H1 (cell line): ENCODE results near the gene ADGRB2. TPM values are rescaled to one million over a fixed set of nuclear protein-coding genes. Genes with fewer than 3 reads are reported as not detected.
A peak's percentile ranks its signal among the peaks of the same experiment; 100 is the strongest.

Source experiments
- CTCF ChIA-PET: fragments of 300-600 bp; sonication (Branson Sonifier 250); formaldehyde crosslinking; loops from one replicate; lab custom pipeline; 2021; ENCODE audit not compliant: partially characterized antibody; lab: Charles Lee
- POLR2A ChIA-PET: fragments of 300-600 bp; sonication (Branson Sonifier 250); formaldehyde crosslinking; loops from one replicate; lab custom pipeline; 2021; ENCODE audit warnings: inconsistent platforms; ENCODE audit not compliant: partially characterized antibody; lab: Charles Lee
- DNase-seq, 2 experiments: peaks; one replicate each; pipeline versions ENCODE4 v3.0.0 to v3.0.0-alpha.2; 2010 to 2022; ENCODE audit warnings: low spot score in 2 of 2, low read depth in 1 of 2, mixed read lengths in 1 of 2
- FAIRE-seq: peaks from 2 replicates; lab custom pipeline; 2011; peaks lifted over from hg19 to GRCh38; lab: Jason Lieb, UNC
- H2AFZ ChIP-seq: 2 replicates; pipeline ENCODE4 v1.8.1; 2012; ENCODE audit warnings: low read length, inconsistent platforms
- H2AK5ac ChIP-seq: 2 replicates; pipeline ENCODE4 v1.6.1; 2013; ENCODE audit warnings: low read depth, low read length
- H2BK120ac ChIP-seq: replicated peaks from 2 replicates; pipeline ENCODE3; 2013; ENCODE audit warnings: low read depth, low read length, inconsistent platforms
- H2BK12ac ChIP-seq: 2 replicates; pipeline ENCODE4 v1.6.1; 2013; ENCODE audit warnings: low read depth, low read length
- H2BK15ac ChIP-seq: 2 replicates; pipeline ENCODE4 v1.6.1; 2013; ENCODE audit warnings: low read length
- H2BK20ac ChIP-seq: 2 replicates; pipeline ENCODE4 v1.6.1; 2013; ENCODE audit warnings: low read length
- H2BK5ac ChIP-seq: 2 replicates; pipeline ENCODE4 v1.6.1; 2013; ENCODE audit warnings: low read depth, low read length
- H3K14ac ChIP-seq: 2 replicates; pipeline ENCODE4 v1.6.1; 2013; ENCODE audit warnings: inconsistent platforms; ENCODE audit not compliant: insufficient read length
- H3K18ac ChIP-seq: 2 replicates; pipeline ENCODE4 v1.6.1; 2013; ENCODE audit warnings: low read length; ENCODE audit errors: extremely low read depth
- H3K23ac ChIP-seq: 2 replicates; pipeline ENCODE4 v1.6.1; 2013; ENCODE audit warnings: inconsistent platforms; ENCODE audit not compliant: insufficient read length
- H3K23me2 ChIP-seq: 2 replicates; pipeline ENCODE4 v1.6.1; 2013; ENCODE audit warnings: low read depth, low read length
- H3K27ac ChIP-seq: 2 replicates; pipeline ENCODE4 v1.6.1; 2011; ENCODE audit warnings: low read depth, low read length, inconsistent platforms
- H3K27me3 ChIP-seq, 4 experiments: replicated peaks in 1 of 4; 1 replicate in 1 of 4; 2 replicates in 3 of 4; pipeline versions ENCODE4 v1.6.1 to v1.8.1; 2011 to 2013; ENCODE audit warnings: low read length in 3 of 4, mild to moderate bottlenecking in 3 of 4, inconsistent platforms in 2 of 4, mixed read lengths in 2 of 4, moderate library complexity in 1 of 4; ENCODE audit not compliant: control insufficient read depth in 3 of 4, insufficient read depth in 3 of 4; ENCODE audit errors: extremely low read depth in 1 of 4
- H3K36me3 ChIP-seq, 4 experiments: 2 replicates each; pipeline versions ENCODE4 v1.6.1 to v1.8.1; 2011 to 2013; ENCODE audit warnings: mild to moderate bottlenecking in 4 of 4, low read length in 3 of 4, moderate library complexity in 2 of 4, control low read depth in 1 of 4, inconsistent platforms in 1 of 4; ENCODE audit not compliant: insufficient read depth in 4 of 4, control insufficient read depth in 2 of 4
- H3K4ac ChIP-seq: replicated peaks from 2 replicates; pipeline ENCODE3; 2013; ENCODE audit warnings: low read length, low read depth, mixed read lengths, inconsistent platforms; ENCODE audit not compliant: insufficient read length
- H3K4me1 ChIP-seq, 4 experiments: replicated peaks in 1 of 4; 1 replicate in 1 of 4; 2 replicates in 3 of 4; pipeline versions ENCODE4 v1.6.1 to v1.8.1; 2011 to 2013; ENCODE audit warnings: low read length in 3 of 4, inconsistent platforms in 2 of 4, mixed read lengths in 1 of 4; ENCODE audit not compliant: insufficient read depth in 4 of 4, control insufficient read depth in 3 of 4
- H3K4me2 ChIP-seq, 2 experiments: 2 replicates each; pipeline versions ENCODE4 v1.6.1 to v1.8.1; 2011 to 2013; ENCODE audit warnings: low read depth in 2 of 2, low read length in 2 of 2, control low read depth in 1 of 2, inconsistent platforms in 1 of 2, mild to moderate bottlenecking in 1 of 2; ENCODE audit not compliant: insufficient read depth in 1 of 2
- H3K4me3 ChIP-seq, 4 experiments: fragments of 200-600, 300-600 bp in 1 of 4; sonication (generic), shearing (Covaris generic), sonication (Bioruptor Twin) in 1 of 4; 2 replicates each; pipeline versions ENCODE4 v1.5.1 to v1.8.1; 2011 to 2016; ENCODE audit warnings: low read length in 4 of 4, low read depth in 3 of 4, control low read depth in 2 of 4, inconsistent platforms in 2 of 4, mild to moderate bottlenecking in 2 of 4, mixed read lengths in 1 of 4, moderate library complexity in 1 of 4; ENCODE audit not compliant: insufficient read depth in 2 of 4; ENCODE audit errors: extremely low read depth in 1 of 4
- H3K56ac ChIP-seq: replicated peaks from 2 replicates; pipeline ENCODE3; 2013; ENCODE audit warnings: low read depth, mild to moderate bottlenecking, mixed read lengths, low read length, inconsistent platforms; ENCODE audit not compliant: insufficient read length
- H3K79me1 ChIP-seq: 2 replicates; pipeline ENCODE4 v1.6.1; 2013; ENCODE audit warnings: low read depth, low read length, control low read depth
- H3K79me2 ChIP-seq, 2 experiments: 2 replicates each; pipeline versions ENCODE4 v1.6.1 to v1.8.1; 2012 to 2013; ENCODE audit warnings: low read length in 2 of 2, mild to moderate bottlenecking in 2 of 2, inconsistent platforms in 1 of 2; ENCODE audit not compliant: insufficient read depth in 2 of 2, control insufficient read depth in 1 of 2
- H3K9ac ChIP-seq, 4 experiments: replicated peaks in 1 of 4; 1 replicate in 1 of 4; 2 replicates in 3 of 4; pipeline versions ENCODE4 v1.6.1 to v1.8.1; 2011 to 2013; ENCODE audit warnings: low read depth in 3 of 4, low read length in 3 of 4, control low read depth in 2 of 4, mild to moderate bottlenecking in 2 of 4, moderate library complexity in 2 of 4, inconsistent platforms in 1 of 4; ENCODE audit errors: extremely low read depth in 1 of 4
- H3K9me3 ChIP-seq, 2 experiments: 2 replicates each; pipeline versions ENCODE4 v1.6.1 to v1.8.1; 2012 to 2013; ENCODE audit warnings: mild to moderate bottlenecking in 2 of 2, moderate library complexity in 2 of 2, control low read depth in 1 of 2, inconsistent platforms in 1 of 2, low read depth in 1 of 2, low read length in 1 of 2, mixed read lengths in 1 of 2; ENCODE audit not compliant: insufficient read depth in 2 of 2
- H4K20me1 ChIP-seq, 2 experiments: replicated peaks in 1 of 2; 2 replicates each; pipeline versions ENCODE3 to v1.8.1; 2011 to 2013; ENCODE audit warnings: inconsistent platforms in 2 of 2, low read length in 2 of 2, mild to moderate bottlenecking in 1 of 2; ENCODE audit not compliant: insufficient read depth in 2 of 2, control insufficient read depth in 1 of 2
- H4K5ac ChIP-seq: 2 replicates; pipeline ENCODE4 v1.6.1; 2013; ENCODE audit warnings: low read length, low read depth, mixed read lengths, inconsistent platforms; ENCODE audit not compliant: insufficient read length
- H4K8ac ChIP-seq: 2 replicates; pipeline ENCODE4 v1.8.0; 2013; ENCODE audit warnings: mild to moderate bottlenecking, moderate library complexity, low read length, inconsistent platforms; ENCODE audit not compliant: insufficient read depth; ENCODE audit errors: extremely low read depth
- H4K91ac ChIP-seq: replicated peaks from 2 replicates; pipeline ENCODE3; 2013; ENCODE audit warnings: low read length, mixed read lengths, inconsistent platforms; ENCODE audit not compliant: insufficient read length
- BCL11A ChIP-seq, 2 experiments: IDR thresholded peaks; one replicate each; pipeline ENCODE4 v1.6.1; 2011; ENCODE audit warnings: low read depth in 2 of 2, low read length in 2 of 2, mild to moderate bottlenecking in 2 of 2
- EZH2 ChIP-seq: fragments of 200-600 bp; sonication (generic); IDR thresholded peaks from 2 replicates; pipeline ENCODE4 v1.7.1; 2012; ENCODE audit warnings: low read depth, mild to moderate bottlenecking, moderate library complexity, low read length, inconsistent platforms; ENCODE audit not compliant: severe bottlenecking
- TAF1 ChIP-seq: IDR thresholded peaks from 2 replicates; pipeline ENCODE4 v1.6.1; 2011; ENCODE audit warnings: mild to moderate bottlenecking, low read depth, low read length
- TAF7 ChIP-seq: optimal IDR thresholded peaks from 2 replicates; pipeline ENCODE3; 2011; ENCODE audit warnings: low read depth, mild to moderate bottlenecking, inconsistent platforms, low read length, moderate library complexity, borderline replicate concordance
- WGBS, 2 experiments: shearing (Covaris generic) in 1 of 2; methylation state at CpG; one replicate each; pipeline versions ENCODE4 v1.1.6 to v1.1.7; 2013 to 2015; ENCODE audit warnings: low lambda C conversion rate in 2 of 2, mixed read lengths in 2 of 2, inconsistent platforms in 1 of 2, low coverage in 1 of 2, missing lambda C conversion rate in 1 of 2; ENCODE audit not compliant: insufficient replicate concordance in 2 of 2, insufficient coverage in 1 of 2, insufficient read length in 1 of 2; ENCODE audit errors: extremely low coverage in 1 of 2, missing lambda C conversion rate in 1 of 2; 5-methylcytosine and 5-hydroxymethylcytosine counted together
- polyA plus RNA-seq, 7 experiments: library from polyadenylated mRNA; depleted of rRNA in 3 of 7; stranded (reverse) in 5 of 7; unstranded in 2 of 7; fragments of >200 nt in 5 of 7; fragments of 200-250 nt in 2 of 7; gene quantifications; 1 replicate in 5 of 7; 2 replicates in 1 of 7; 4 replicates in 1 of 7; pipeline versions ENCODE4 v1.2.1 to v1.2.3, GENCODE V29; 2011 to 2013; ENCODE audit warnings: missing spikeins in 2 of 7, mixed read lengths in 2 of 7
- total RNA-seq: library from RNA; stranded (reverse); fragmentation: NEBNext Ultra II Directional; extraction: Animal tissue kit (Norgen Biotek cat#: 25700); gene quantifications from 2 replicates; pipeline ENCODE4 v1.2.1, GENCODE V29; 2021
- TF ChIP-seq, protein P1 (sequence below): IDR thresholded peaks from 2 replicates; pipeline ENCODE4 v1.6.1; 2012; ENCODE audit warnings: inconsistent platforms

Gene ADGRB2
- total and polyA plus RNA-seq, 2 of the 8 experiments (the other 6 are each of a cell fraction or from before 2014, with no cell fraction given), result 15.6 to 26.2 TPM

DNA sequence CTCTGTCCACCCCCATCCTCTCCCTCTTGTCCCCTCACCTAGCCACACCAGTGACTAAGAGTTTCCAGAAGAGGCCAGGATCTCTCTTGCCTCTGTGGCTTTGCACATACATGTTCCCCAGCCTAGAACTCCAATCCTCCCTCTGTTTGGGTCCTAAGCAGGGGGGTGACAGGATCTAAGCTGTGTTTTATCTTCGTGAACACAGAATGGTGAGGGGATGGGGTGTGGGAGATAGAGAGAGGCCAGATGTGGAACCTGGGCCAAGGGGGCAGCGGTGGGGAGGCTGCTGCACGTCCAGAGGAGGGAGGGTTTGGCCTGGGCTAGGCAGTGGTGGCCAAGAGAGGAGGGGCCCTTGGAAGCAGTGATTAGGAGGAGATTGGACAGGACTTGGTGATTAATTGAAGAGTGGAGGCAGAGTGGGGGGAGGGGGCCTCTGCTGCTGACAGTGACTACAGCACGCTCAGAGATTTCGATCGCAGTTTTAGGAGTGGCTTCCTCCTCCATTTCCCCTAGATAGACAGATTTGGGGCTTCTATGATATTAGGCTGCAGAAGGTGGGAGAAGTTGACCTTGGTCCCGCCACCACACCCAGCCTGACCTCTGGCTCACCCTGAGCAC, 17.1 kb upstream of the ADGRB2 start:
- Histone ChIP-seq H3K4me3 (no peak overlapping the region), H4K91ac (peak overlapping the region; percentile 75), H2BK120ac (peak overlapping the region; percentile 52), H2AK5ac (peak overlapping the region; percentile 95), H2BK5ac (peak overlapping the region; percentile 86), H3K18ac (no peak overlapping the region; the same call in 1 of the 2 replicates), H3K79me1 (no peaks in the 10 kb centered on the region), H2AFZ (no peak overlapping the region), H3K9ac (no peak overlapping the region), H4K8ac (no peak overlapping the region), H3K79me2 (no peaks in the 10 kb centered on the region), H3K56ac (no peak overlapping the region), H3K27ac (no peak overlapping the region), H3K4ac (no peak overlapping the region), H3K4me2 (no peak overlapping the region), H2BK12ac (peak overlapping the region; percentile 92; the same call in 1 of the 2 replicates), H4K20me1 (no peaks in the 10 kb centered on the region), H4K5ac (no peak overlapping the region), H2BK15ac (peak overlapping the region; percentile 92), H3K23me2 (no peaks in the 10 kb centered on the region), H3K27me3 (no peaks in the 10 kb centered on the region; a peak in 2 of 7 replicates), H3K9me3 (no peaks in the 10 kb centered on the region), H2BK20ac (peak overlapping the region; percentile 94; the same call in 1 of the 2 replicates), H3K4me1 (peaks cover 0 to 21% (median 18%) of the 10 kb centered on the region in 4 experiments; a peak in 6 of 7 replicates), H3K23ac (no peak overlapping the region), H3K36me3 (no peaks in the 10 kb centered on the region), H3K14ac (no peak overlapping the region)
- FAIRE-seq (no peak), DNase-seq (no peak)
- POLR2A ChIA-PET, result interaction anchor here (1.4 to 1.7 kb wide), 2 partner anchors 19 to 21 kb away, joined by 4 read pairs; no protein-coding TSS in a partner anchor
- CTCF ChIA-PET, result interaction anchor here (0.6 to 1.7 kb wide), 4 partner anchors 9 to 590 kb away, joined by 3 read pairs; no protein-coding TSS in a partner anchor
- WGBS, 2 experiments, result 92% methylated on average over 7 of the region's 7 CpGs; no CpG with 5 or more reads in 1 of the 2 experiments
- no peak for TF ChIP-seq BCL11A (IDR thresholded peaks at IDR 0.05; ENCODE audit: low read depth in 2 of 2, low read length in 2 of 2)
- no peak for TF ChIP-seq EZH2
- TF ChIP-seq TAF7, result no peak
- TF ChIP-seq, protein P1, sequence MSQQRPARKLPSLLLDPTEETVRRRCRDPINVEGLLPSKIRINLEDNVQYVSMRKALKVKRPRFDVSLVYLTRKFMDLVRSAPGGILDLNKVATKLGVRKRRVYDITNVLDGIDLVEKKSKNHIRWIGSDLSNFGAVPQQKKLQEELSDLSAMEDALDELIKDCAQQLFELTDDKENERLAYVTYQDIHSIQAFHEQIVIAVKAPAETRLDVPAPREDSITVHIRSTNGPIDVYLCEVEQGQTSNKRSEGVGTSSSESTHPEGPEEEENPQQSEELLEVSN, result no peak
- no peak for TF ChIP-seq TAF1
